ENCODE measurements around the gene UBAP1L.
"Not testable (repeated sequence)": the region's sequence is repeated elsewhere in the genome, so short reads cannot be mapped to it uniquely, and the experiment has no call there.

UBAP1L gene

GRCh38 chr15:65099336-65099735 lies 15.7 kb downstream of the UBAP1L start:
- DNase-seq, result no peak

- no peak for DNase-seq
Measured at GRCh38 chr15:65097651-65098263, 17.2 kb downstream of the UBAP1L start.

- no peak for DNase-seq
Measured at GRCh38 chr15:65096481-65097385, 18.3 kb downstream of the UBAP1L start.

- DNase-seq, result no peak
Measured at GRCh38 chr15:65095747-65096104, 19.3 kb downstream of the UBAP1L start.

- no peak for DNase-seq
Measured at GRCh38 chr15:65095011-65095746, 19.8 kb downstream of the UBAP1L start.

- no peak for DNase-seq
Measured at GRCh38 chr15:65094294-65094995, 20.6 kb downstream of the UBAP1L start.

- not testable (repeated sequence) for DNase-seq
Measured at GRCh38 chr15:65093793-65094170, 21.2 kb downstream of the UBAP1L start.

GRCh38 chr15:65092911-65093792 lies 21.8 kb downstream of the UBAP1L start:
- DNase-seq, result no peak

GRCh38 chr15:65091946-65092770 lies 22.8 kb downstream of the UBAP1L start:
- no peak for DNase-seq

GRCh38 chr15:65089206-65089824 lies 25.7 kb downstream of the UBAP1L start:
- DNase-seq, result peak in 1 of 2 experiments; percentile 9

GRCh38 chr15:65088643-65089021 lies 26.4 kb downstream of the UBAP1L start:
- DNase-seq, result no peak

GRCh38 chr15:65087873-65088642 lies 26.9 kb downstream of the UBAP1L start:
- DNase-seq, result peak; percentile 48 to 59

- DNase-seq, result no peak
Measured at GRCh38 chr15:65087411-65087810, 27.6 kb downstream of the UBAP1L start.

- DNase-seq, result peak in 1 of 2 experiments; percentile 19
Measured at GRCh38 chr15:65086680-65087111, 28.3 kb downstream of the UBAP1L start.

- peak; percentile 46 to 62 for DNase-seq
Measured at GRCh38 chr15:65085990-65086679, 28.9 kb downstream of the UBAP1L start.

GRCh38 chr15:65085207-65085753 lies 29.7 kb downstream of the UBAP1L start:
- no peak for DNase-seq

GRCh38 chr15:65084500-65085206 lies 30.3 kb downstream of the UBAP1L start:
- DNase-seq, result no peak

- DNase-seq, result no peak
Measured at GRCh38 chr15:65083262-65083701, 31.7 kb downstream of the UBAP1L start.

Measured in SHP77 (cell line).